PFSK-1 (cell line): ENCODE results near the gene CUBN.

ENCODE experiments used
- POLR2AphosphoS5 ChIP-seq: IDR thresholded peaks from 2 replicates; pipeline ENCODE4 v1.6.1; 2012; ENCODE audit warnings: low read depth, mild to moderate bottlenecking, control low read depth, low read length, moderate library complexity
- TF ChIP-seq, protein P1 (sequence below), 2 experiments: IDR thresholded peaks; 2 replicates each; pipeline versions ENCODE4 v1.6.1 to v1.8.0; 2011 to 2012; ENCODE audit warnings: low read depth in 2 of 2, low read length in 2 of 2, control low read depth in 1 of 2, inconsistent platforms in 1 of 2, mild to moderate bottlenecking in 1 of 2, moderate library complexity in 1 of 2; ENCODE audit not compliant: insufficient read depth in 1 of 2

DNA sequence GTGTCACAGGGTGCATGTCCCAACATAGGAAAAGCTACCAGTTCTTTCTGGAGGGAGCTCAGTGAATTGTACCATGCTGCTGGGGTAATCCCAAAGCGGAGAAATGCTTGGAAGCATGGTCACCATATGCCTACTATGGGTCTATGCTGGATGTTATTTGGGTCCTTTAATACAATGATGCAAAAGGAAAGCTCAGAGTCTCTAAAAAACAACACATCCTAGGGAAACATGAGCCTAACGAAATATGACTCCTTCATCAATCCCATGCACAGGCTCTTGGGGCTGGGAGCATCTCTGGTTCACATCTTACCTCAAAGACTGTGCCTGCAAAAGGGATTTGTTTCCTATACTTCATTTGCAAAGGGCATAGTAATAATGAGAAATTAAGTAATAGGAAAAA lies 65.2 kb downstream of the CUBN start:
- TF ChIP-seq, protein P1, sequence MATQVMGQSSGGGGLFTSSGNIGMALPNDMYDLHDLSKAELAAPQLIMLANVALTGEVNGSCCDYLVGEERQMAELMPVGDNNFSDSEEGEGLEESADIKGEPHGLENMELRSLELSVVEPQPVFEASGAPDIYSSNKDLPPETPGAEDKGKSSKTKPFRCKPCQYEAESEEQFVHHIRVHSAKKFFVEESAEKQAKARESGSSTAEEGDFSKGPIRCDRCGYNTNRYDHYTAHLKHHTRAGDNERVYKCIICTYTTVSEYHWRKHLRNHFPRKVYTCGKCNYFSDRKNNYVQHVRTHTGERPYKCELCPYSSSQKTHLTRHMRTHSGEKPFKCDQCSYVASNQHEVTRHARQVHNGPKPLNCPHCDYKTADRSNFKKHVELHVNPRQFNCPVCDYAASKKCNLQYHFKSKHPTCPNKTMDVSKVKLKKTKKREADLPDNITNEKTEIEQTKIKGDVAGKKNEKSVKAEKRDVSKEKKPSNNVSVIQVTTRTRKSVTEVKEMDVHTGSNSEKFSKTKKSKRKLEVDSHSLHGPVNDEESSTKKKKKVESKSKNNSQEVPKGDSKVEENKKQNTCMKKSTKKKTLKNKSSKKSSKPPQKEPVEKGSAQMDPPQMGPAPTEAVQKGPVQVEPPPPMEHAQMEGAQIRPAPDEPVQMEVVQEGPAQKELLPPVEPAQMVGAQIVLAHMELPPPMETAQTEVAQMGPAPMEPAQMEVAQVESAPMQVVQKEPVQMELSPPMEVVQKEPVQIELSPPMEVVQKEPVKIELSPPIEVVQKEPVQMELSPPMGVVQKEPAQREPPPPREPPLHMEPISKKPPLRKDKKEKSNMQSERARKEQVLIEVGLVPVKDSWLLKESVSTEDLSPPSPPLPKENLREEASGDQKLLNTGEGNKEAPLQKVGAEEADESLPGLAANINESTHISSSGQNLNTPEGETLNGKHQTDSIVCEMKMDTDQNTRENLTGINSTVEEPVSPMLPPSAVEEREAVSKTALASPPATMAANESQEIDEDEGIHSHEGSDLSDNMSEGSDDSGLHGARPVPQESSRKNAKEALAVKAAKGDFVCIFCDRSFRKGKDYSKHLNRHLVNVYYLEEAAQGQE (IDR thresholded peaks at IDR 0.05; ENCODE audit: insufficient read depth in 1 of 2, low read depth in 2 of 2, low read length in 2 of 2) = no peak
- no peak for TF ChIP-seq POLR2AphosphoS5
